ENCODE measurements around the gene SRRM3. TPM values are rescaled to one million over a fixed set of nuclear protein-coding genes. Genes with fewer than 3 reads are reported as not detected.

SRRM3 gene
- total RNA-seq, 1 experiment from 2014 or later, result 0.21 TPM

GRCh38 chr7:76316984-76317781 lies 115.5 kb downstream of the SRRM3 start:
- Mint-ChIP-seq H3K27ac (ENCODE audit: unreplicated experiment) (peak overlapping the region; percentile 11), H3K36me3 (ENCODE audit: insufficient read depth, unreplicated experiment) (peaks cover 40% of the 10 kb centered on the region), H3K4me1 (ENCODE audit: low read depth, unreplicated experiment) (peaks cover 17% of the 10 kb centered on the region), H3K27me3 (ENCODE audit: unreplicated experiment) (no peaks in the 10 kb centered on the region), H3K9me3 (ENCODE audit: low read depth, unreplicated experiment) (no peaks in the 10 kb centered on the region), H3K4me3 (ENCODE audit: low read depth, unreplicated experiment) (peak overlapping the region; percentile 66)
- CTCF ChIA-PET, result interaction anchor here (2.6 kb wide), 1 partner anchor 25 kb away, joined by 11 read pairs; no protein-coding TSS in a partner anchor
- TF ChIP-seq CTCF (IDR thresholded peaks at IDR 0.05; ENCODE audit: unreplicated experiment), result no peak
- no peak for DNase-seq
- intact Hi-C loops (cut with micrococcal nuclease; ENCODE audit: unreplicated experiment), result no loop called here
- no TSS peak for BruUV-seq (replicated peaks)

GRCh38 chr7:76317782-76318487 lies 116.2 kb downstream of the SRRM3 start:
- BruUV-seq (replicated peaks), result no TSS peak
- no peak for TF ChIP-seq CTCF (IDR thresholded peaks at IDR 0.05; ENCODE audit: unreplicated experiment)
- peak overlapping the region; percentile 66 for H3K4me3 Mint-ChIP-seq (ENCODE audit: low read depth, unreplicated experiment)
- CTCF ChIA-PET, result interaction anchor here (2.6 kb wide), 1 partner anchor 26 kb away, joined by 11 read pairs; no protein-coding TSS in a partner anchor
- intact Hi-C loops (cut with micrococcal nuclease; ENCODE audit: unreplicated experiment), result loop anchor here (2.0 kb wide), 1 partner anchor 29 kb away; no protein-coding TSS in a partner anchor
- peak overlapping the region; percentile 11 for H3K27ac Mint-ChIP-seq (ENCODE audit: unreplicated experiment)
- H3K36me3 Mint-ChIP-seq (ENCODE audit: insufficient read depth, unreplicated experiment), result peaks cover 40% of the 10 kb centered on the region
- H3K4me1 Mint-ChIP-seq (ENCODE audit: low read depth, unreplicated experiment), result peaks cover 17% of the 10 kb centered on the region
- no peaks in the 10 kb centered on the region for H3K27me3 Mint-ChIP-seq (ENCODE audit: unreplicated experiment)
- no peaks in the 10 kb centered on the region for H3K9me3 Mint-ChIP-seq (ENCODE audit: low read depth, unreplicated experiment)
- peak; percentile 92 for DNase-seq

GRCh38 chr7:76318488-76319353 lies 117.0 kb downstream of the SRRM3 start:
- CTCF ChIA-PET, result interaction anchor here (2.6 kb wide), 1 partner anchor 27 kb away, joined by 11 read pairs; no protein-coding TSS in a partner anchor
- peak overlapping the region; percentile 11 for H3K27ac Mint-ChIP-seq (ENCODE audit: unreplicated experiment)
- H3K36me3 Mint-ChIP-seq (ENCODE audit: insufficient read depth, unreplicated experiment), result peaks cover 40% of the 10 kb centered on the region
- peak; percentile 62 for DNase-seq
- H3K4me3 Mint-ChIP-seq (ENCODE audit: low read depth, unreplicated experiment), result peak overlapping the region; percentile 66
- intact Hi-C loops (cut with micrococcal nuclease; ENCODE audit: unreplicated experiment), result loop anchor here (2.0 kb wide), 1 partner anchor 28 kb away; no protein-coding TSS in a partner anchor
- no peak for TF ChIP-seq CTCF (IDR thresholded peaks at IDR 0.05; ENCODE audit: unreplicated experiment)
- H3K27me3 Mint-ChIP-seq (ENCODE audit: unreplicated experiment), result no peaks in the 10 kb centered on the region
- TSS peak; percentile 66 for BruUV-seq (replicated peaks)
- peaks cover 16% of the 10 kb centered on the region for H3K4me1 Mint-ChIP-seq (ENCODE audit: low read depth, unreplicated experiment)
- H3K9me3 Mint-ChIP-seq (ENCODE audit: low read depth, unreplicated experiment), result no peaks in the 10 kb centered on the region

- H3K4me3 Mint-ChIP-seq (ENCODE audit: low read depth, unreplicated experiment), result no peak overlapping the region
- DNase-seq, result no peak
- H3K27me3 Mint-ChIP-seq (ENCODE audit: unreplicated experiment), result no peaks in the 10 kb centered on the region
- H3K4me1 Mint-ChIP-seq (ENCODE audit: low read depth, unreplicated experiment), result no peaks in the 10 kb centered on the region
- H3K36me3 Mint-ChIP-seq (ENCODE audit: insufficient read depth, unreplicated experiment), result peaks cover 49% of the 10 kb centered on the region
- no peaks in the 10 kb centered on the region for H3K9me3 Mint-ChIP-seq (ENCODE audit: low read depth, unreplicated experiment)
- intact Hi-C loops (cut with micrococcal nuclease; ENCODE audit: unreplicated experiment), result no loop called here
- no peak overlapping the region for H3K27ac Mint-ChIP-seq (ENCODE audit: unreplicated experiment)
- CTCF ChIA-PET, result interaction anchor here (0.7 kb wide), 1 partner anchor 94 kb away, joined by 4 read pairs; no protein-coding TSS in a partner anchor
- no peak for TF ChIP-seq CTCF (IDR thresholded peaks at IDR 0.05; ENCODE audit: unreplicated experiment)
- no TSS peak for BruUV-seq (replicated peaks)
Observed at GRCh38 chr7:76325092-76325491, 123.4 kb downstream of the SRRM3 start.

Data from Calu3 (cell line).